Measurements from ENCODE around the gene STMN1. TPM values are rescaled to one million over a fixed set of nuclear protein-coding genes. Genes with fewer than 3 reads are reported as not detected.

STMN1 gene
- polyA plus RNA-seq, 3 donors = 1,230 to 1,452 (median 1,364) TPM

- no peak for DNase-seq (ENCODE audit: low read depth in 3 of 3, low spot score in 2 of 3)
Measured at GRCh38 chr1:25871704-25872494, 34.3 kb downstream of the STMN1 start.

GRCh38 chr1:25871086-25871703 lies 35.0 kb downstream of the STMN1 start:
- DNase-seq (ENCODE audit: low read depth in 3 of 3, low spot score in 2 of 3) = no peak

GRCh38 chr1:25870614-25871013 lies 35.6 kb downstream of the STMN1 start:
- DNase-seq (ENCODE audit: low read depth in 3 of 3, low spot score in 2 of 3) = no peak

- no peak for DNase-seq (ENCODE audit: low read depth in 3 of 3, low spot score in 2 of 3)
Measured at GRCh38 chr1:25869909-25870606, 36.2 kb downstream of the STMN1 start.

GRCh38 chr1:25867210-25867991 lies 38.8 kb downstream of the STMN1 start:
- no peak for DNase-seq (ENCODE audit: low read depth in 3 of 3, low spot score in 2 of 3)

- no peak for DNase-seq (ENCODE audit: low read depth in 3 of 3, low spot score in 2 of 3)
Measured at GRCh38 chr1:25866288-25866687, 39.9 kb downstream of the STMN1 start.

- no peak for DNase-seq (ENCODE audit: low read depth in 3 of 3, low spot score in 2 of 3)
Measured at GRCh38 chr1:25864434-25864833, 41.8 kb downstream of the STMN1 start.

- no peak for DNase-seq (ENCODE audit: low read depth in 3 of 3, low spot score in 2 of 3)
Measured at GRCh38 chr1:25863486-25864262, 42.5 kb downstream of the STMN1 start.

GRCh38 chr1:25862785-25863485 lies 43.3 kb downstream of the STMN1 start:
- DNase-seq (ENCODE audit: low read depth in 3 of 3, low spot score in 2 of 3) = no peak

- no peak for DNase-seq (ENCODE audit: low read depth in 3 of 3, low spot score in 2 of 3)
Measured at GRCh38 chr1:25861316-25862286, 44.6 kb downstream of the STMN1 start.

- DNase-seq (ENCODE audit: low read depth in 3 of 3, low spot score in 2 of 3) = peak in 2 of 3 donors; percentile 64 to 71
Measured at GRCh38 chr1:25858906-25859789, 47.1 kb downstream of the STMN1 start, which contains the start of gene AUNIP. AUNIP (minus strand) TSS chr1:25859457; CDS start chr1:25859357, 100 bp downstream.

GRCh38 chr1:25858494-25858893 lies 47.7 kb downstream of the STMN1 start:
- no peak for DNase-seq (ENCODE audit: low read depth in 3 of 3, low spot score in 2 of 3)

GRCh38 chr1:25856856-25857255 lies 49.4 kb downstream of the STMN1 start:
- no peak for DNase-seq (ENCODE audit: low read depth in 3 of 3, low spot score in 2 of 3)

- DNase-seq (ENCODE audit: low read depth in 3 of 3, low spot score in 2 of 3) = no peak
Measured at GRCh38 chr1:25854554-25854953, 51.7 kb downstream of the STMN1 start.

All from right renal cortex interstitium (tissue), 3 donors.